WTC11 (cell line): Measurements from ENCODE around the gene NFIA. TPM values are rescaled to one million over a fixed set of nuclear protein-coding genes. Genes with fewer than 3 reads are reported as not detected.

Experiments
- ATAC-seq: fragments of 200-7000 bp; cut with Tn5 transposase; 2 replicates; pipeline ENCODE4 v1.10.0; 2021; ENCODE audit warnings: mild to moderate bottlenecking, moderate library complexity
- CTCF ChIA-PET: fragments of 300-600 bp; sonication (Branson Sonifier 250); formaldehyde crosslinking; loops from one replicate; lab custom pipeline; 2021; ENCODE audit warnings: antibody characterized with exemption; lab: Charles Lee
- POLR2A ChIA-PET: fragments of 350-600 bp; sonication (Branson Sonifier 250); formaldehyde crosslinking; loops from one replicate; lab custom pipeline; 2021; ENCODE audit warnings: antibody characterized with exemption; lab: Charles Lee
- DNase-seq: peaks from one replicate; pipeline ENCODE4 v3.0.0; 2021; ENCODE audit warnings: low spot score
- H3K27ac Mint-ChIP-seq: 2 replicates; pipeline ENCODE4 v1.8.0; 2021; ENCODE audit warnings: mixed read lengths
- H3K27me3 Mint-ChIP-seq: 2 replicates; pipeline ENCODE4 v1.8.0; 2021; ENCODE audit warnings: low read depth, mild to moderate bottlenecking, moderate library complexity, mixed read lengths
- H3K36me3 Mint-ChIP-seq: 2 replicates; pipeline ENCODE4 v1.8.0; 2021; ENCODE audit warnings: mixed read lengths
- H3K4me1 Mint-ChIP-seq: 2 replicates; pipeline ENCODE4 v1.8.0; 2022; ENCODE audit warnings: mixed read lengths
- H3K4me3 Mint-ChIP-seq: 2 replicates; pipeline ENCODE4 v1.8.0; 2021; ENCODE audit warnings: mild to moderate bottlenecking, moderate library complexity, mixed read lengths
- H3K9me3 Mint-ChIP-seq: 2 replicates; pipeline ENCODE4 v1.8.0; 2021; ENCODE audit warnings: mixed read lengths
- CDX4 ChIP-seq: fragments of 250-450 bp; sonication (Bioruptor Pico); IDR thresholded peaks from 2 replicates; pipeline ENCODE4 v1.9.0; 2021; ENCODE audit warnings: moderate library complexity, mild to moderate bottlenecking, inconsistent platforms, borderline replicate concordance
- CTCF ChIP-seq: fragments of 200-600 bp; IDR thresholded peaks from 2 replicates; pipeline ENCODE4 v1.8.0; 2022; ENCODE audit warnings: antibody characterized with exemption
- ELF4 ChIP-seq: sonication (generic); formaldehyde crosslinking; IDR thresholded peaks from 2 replicates; pipeline ENCODE4 v1.8.1; 2022; ENCODE audit warnings: low read depth, mild to moderate bottlenecking, moderate library complexity, missing genetic modification reagents
- GTF2I ChIP-seq: fragments of 250-450 bp; sonication (Bioruptor Pico); conservative IDR thresholded peaks from 2 replicates; pipeline ENCODE4 v1.4.0; 2021; ENCODE audit warnings: mild to moderate bottlenecking
- JAZF1 ChIP-seq: fragments of 250-450 bp; sonication (Bioruptor Pico); IDR thresholded peaks from 2 replicates; pipeline ENCODE4 v1.9.0; 2021; ENCODE audit warnings: moderate library complexity, mild to moderate bottlenecking, inconsistent platforms
- JUN ChIP-seq: sonication (generic); formaldehyde crosslinking; IDR thresholded peaks from 2 replicates; pipeline ENCODE4 v1.8.0; 2023; ENCODE audit warnings: mild to moderate bottlenecking, missing genetic modification reagents
- KAT7 ChIP-seq: sonication (generic); formaldehyde crosslinking; IDR thresholded peaks from 2 replicates; pipeline ENCODE4 v1.8.1; 2023; ENCODE audit warnings: missing genetic modification reagents, mild to moderate bottlenecking, borderline replicate concordance
- NR2C2 ChIP-seq: sonication (generic); formaldehyde crosslinking; IDR thresholded peaks from 2 replicates; pipeline ENCODE4 v1.8.0; 2022; ENCODE audit warnings: mild to moderate bottlenecking, missing genetic modification reagents
- RORB ChIP-seq: fragments of 250-450 bp; sonication (Bioruptor Pico); IDR thresholded peaks from 2 replicates; pipeline ENCODE4 v1.9.0; 2021; ENCODE audit warnings: mild to moderate bottlenecking
- SP1 ChIP-seq: sonication (generic); formaldehyde crosslinking; conservative IDR thresholded peaks from 2 replicates; pipeline ENCODE4 v1.8.1; 2022; ENCODE audit warnings: missing genetic modification reagents
- TEAD1 ChIP-seq: sonication (generic); formaldehyde crosslinking; IDR thresholded peaks from 2 replicates; pipeline ENCODE4 v1.8.0; 2022; ENCODE audit warnings: mild to moderate bottlenecking, missing genetic modification reagents
- TEAD4 ChIP-seq: sonication (generic); formaldehyde crosslinking; IDR thresholded peaks from 2 replicates; pipeline ENCODE4 v1.8.0; 2022; ENCODE audit warnings: mild to moderate bottlenecking, missing genetic modification reagents
- ZBTB43 ChIP-seq: sonication (generic); formaldehyde crosslinking; IDR thresholded peaks from 2 replicates; pipeline ENCODE4 v1.8.1; 2023; ENCODE audit warnings: mild to moderate bottlenecking, missing genetic modification reagents
- ZNF425 ChIP-seq: fragments of 250-450 bp; sonication (Bioruptor Pico); conservative IDR thresholded peaks from 2 replicates; pipeline ENCODE4 v1.9.0; 2021; ENCODE audit warnings: mild to moderate bottlenecking
- total RNA-seq: library from RNA; stranded (reverse); gene quantifications from 3 replicates; pipeline ENCODE4 v1.2.3, GENCODE V29; 2021
- TF ChIP-seq, protein P1 (sequence below): sonication (generic); formaldehyde crosslinking; IDR thresholded peaks from 2 replicates; pipeline ENCODE4 v1.8.1; 2022; ENCODE audit warnings: missing genetic modification reagents, borderline replicate concordance
- TF ChIP-seq, protein P2 (sequence below): fragments of 250-450 bp; sonication (Bioruptor Pico); IDR thresholded peaks from 2 replicates; pipeline ENCODE4 v1.9.0; 2021; ENCODE audit warnings: mild to moderate bottlenecking, borderline replicate concordance
- TF ChIP-seq, protein P3 (sequence below): sonication (generic); formaldehyde crosslinking; conservative IDR thresholded peaks from 2 replicates; pipeline ENCODE4 v1.8.1; 2022; ENCODE audit warnings: mild to moderate bottlenecking, missing genetic modification reagents

NFIA gene
- total RNA-seq, 1 experiment from 2014 or later: 16.7 TPM

- no peak for TF ChIP-seq NR2C2
- TF ChIP-seq, protein P1, sequence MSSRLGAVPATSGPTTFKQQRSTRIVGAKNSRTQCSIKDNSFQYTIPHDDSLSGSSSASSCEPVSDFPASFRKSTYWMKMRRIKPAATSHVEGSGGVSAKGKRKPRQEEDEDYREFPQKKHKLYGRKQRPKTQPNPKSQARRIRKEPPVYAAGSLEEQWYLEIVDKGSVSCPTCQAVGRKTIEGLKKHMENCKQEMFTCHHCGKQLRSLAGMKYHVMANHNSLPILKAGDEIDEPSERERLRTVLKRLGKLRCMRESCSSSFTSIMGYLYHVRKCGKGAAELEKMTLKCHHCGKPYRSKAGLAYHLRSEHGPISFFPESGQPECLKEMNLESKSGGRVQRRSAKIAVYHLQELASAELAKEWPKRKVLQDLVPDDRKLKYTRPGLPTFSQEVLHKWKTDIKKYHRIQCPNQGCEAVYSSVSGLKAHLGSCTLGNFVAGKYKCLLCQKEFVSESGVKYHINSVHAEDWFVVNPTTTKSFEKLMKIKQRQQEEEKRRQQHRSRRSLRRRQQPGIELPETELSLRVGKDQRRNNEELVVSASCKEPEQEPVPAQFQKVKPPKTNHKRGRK: no peak
These were observed 116.2 kb downstream of the NFIA start (continued) for GRCh38 chr1:61198554-61198953.

DNA sequence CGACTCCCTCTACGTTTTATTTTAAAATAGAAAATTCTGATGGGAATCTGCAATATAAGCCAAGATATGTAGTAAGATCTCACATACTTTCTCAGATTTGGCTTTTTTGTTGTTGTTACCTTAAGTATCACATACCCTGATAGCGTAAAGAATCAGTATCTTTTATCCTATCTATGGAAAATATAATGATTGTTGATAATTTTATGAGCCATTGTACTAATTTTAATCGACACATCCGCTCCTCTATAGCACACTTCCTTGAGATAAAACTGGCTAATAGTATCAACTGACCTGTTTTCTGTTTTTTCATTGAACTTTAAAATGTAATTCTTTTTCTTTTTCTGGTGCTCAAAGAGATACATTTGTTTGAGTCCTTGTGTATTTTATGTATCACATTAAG is 118.7 kb downstream of the NFIA start:
- Mint-ChIP-seq H3K4me3 (no peak overlapping the region), H3K27ac (no peak overlapping the region), H3K4me1 (peaks cover 18% of the 10 kb centered on the region), H3K27me3 (no peaks in the 10 kb centered on the region), H3K9me3 (no peaks in the 10 kb centered on the region), H3K36me3 (no peaks in the 10 kb centered on the region)
- no peak for DNase-seq
- POLR2A ChIA-PET: no interaction called here
- ATAC-seq: no peak
- CTCF ChIA-PET: no interaction called here
- TF ChIP-seq ZBTB43 (CRISPR knock-in tag): no peak
- TF ChIP-seq JUN: no peak
- TF ChIP-seq, protein P2, sequence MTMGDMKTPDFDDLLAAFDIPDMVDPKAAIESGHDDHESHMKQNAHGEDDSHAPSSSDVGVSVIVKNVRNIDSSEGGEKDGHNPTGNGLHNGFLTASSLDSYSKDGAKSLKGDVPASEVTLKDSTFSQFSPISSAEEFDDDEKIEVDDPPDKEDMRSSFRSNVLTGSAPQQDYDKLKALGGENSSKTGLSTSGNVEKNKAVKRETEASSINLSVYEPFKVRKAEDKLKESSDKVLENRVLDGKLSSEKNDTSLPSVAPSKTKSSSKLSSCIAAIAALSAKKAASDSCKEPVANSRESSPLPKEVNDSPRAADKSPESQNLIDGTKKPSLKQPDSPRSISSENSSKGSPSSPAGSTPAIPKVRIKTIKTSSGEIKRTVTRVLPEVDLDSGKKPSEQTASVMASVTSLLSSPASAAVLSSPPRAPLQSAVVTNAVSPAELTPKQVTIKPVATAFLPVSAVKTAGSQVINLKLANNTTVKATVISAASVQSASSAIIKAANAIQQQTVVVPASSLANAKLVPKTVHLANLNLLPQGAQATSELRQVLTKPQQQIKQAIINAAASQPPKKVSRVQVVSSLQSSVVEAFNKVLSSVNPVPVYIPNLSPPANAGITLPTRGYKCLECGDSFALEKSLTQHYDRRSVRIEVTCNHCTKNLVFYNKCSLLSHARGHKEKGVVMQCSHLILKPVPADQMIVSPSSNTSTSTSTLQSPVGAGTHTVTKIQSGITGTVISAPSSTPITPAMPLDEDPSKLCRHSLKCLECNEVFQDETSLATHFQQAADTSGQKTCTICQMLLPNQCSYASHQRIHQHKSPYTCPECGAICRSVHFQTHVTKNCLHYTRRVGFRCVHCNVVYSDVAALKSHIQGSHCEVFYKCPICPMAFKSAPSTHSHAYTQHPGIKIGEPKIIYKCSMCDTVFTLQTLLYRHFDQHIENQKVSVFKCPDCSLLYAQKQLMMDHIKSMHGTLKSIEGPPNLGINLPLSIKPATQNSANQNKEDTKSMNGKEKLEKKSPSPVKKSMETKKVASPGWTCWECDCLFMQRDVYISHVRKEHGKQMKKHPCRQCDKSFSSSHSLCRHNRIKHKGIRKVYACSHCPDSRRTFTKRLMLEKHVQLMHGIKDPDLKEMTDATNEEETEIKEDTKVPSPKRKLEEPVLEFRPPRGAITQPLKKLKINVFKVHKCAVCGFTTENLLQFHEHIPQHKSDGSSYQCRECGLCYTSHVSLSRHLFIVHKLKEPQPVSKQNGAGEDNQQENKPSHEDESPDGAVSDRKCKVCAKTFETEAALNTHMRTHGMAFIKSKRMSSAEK: no peak

GRCh38 chr1:61202854-61203598 is 120.7 kb downstream of the NFIA start:
- TF ChIP-seq TEAD1 (CRISPR knock-in tag) (no peak), ELF4 (CRISPR knock-in tag) (no peak), KAT7 (CRISPR knock-in tag) (no peak), ZNF425 (CRISPR knock-in tag) (no peak), TEAD4 (CRISPR knock-in tag) (no peak), CDX4 (no peak), CTCF (no peak), RORB (CRISPR knock-in tag) (no peak), JAZF1 (CRISPR knock-in tag) (no peak), GTF2I (CRISPR knock-in tag) (no peak), SP1 (CRISPR knock-in tag) (no peak)
- TF ChIP-seq, protein P3, sequence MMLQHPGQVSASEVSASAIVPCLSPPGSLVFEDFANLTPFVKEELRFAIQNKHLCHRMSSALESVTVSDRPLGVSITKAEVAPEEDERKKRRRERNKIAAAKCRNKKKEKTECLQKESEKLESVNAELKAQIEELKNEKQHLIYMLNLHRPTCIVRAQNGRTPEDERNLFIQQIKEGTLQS (CRISPR knock-in tag): no peak
- Mint-ChIP-seq H3K4me1 (peaks cover 19% of the 10 kb centered on the region), H3K4me3 (no peak overlapping the region), H3K27ac (no peak overlapping the region), H3K36me3 (no peaks in the 10 kb centered on the region), H3K27me3 (no peaks in the 10 kb centered on the region), H3K9me3 (no peaks in the 10 kb centered on the region)
- no peak for ATAC-seq
- ChIA-PET CTCF (no interaction called here), POLR2A (no interaction called here)
- DNase-seq: no peak
